ENCODE measurements around the gene ABCA2.
A peak's percentile ranks its signal among the peaks of the same experiment; 100 is the strongest.

The ABCA2 gene

GRCh38 chr9:136960212-136960937 lies 67.7 kb downstream of the ABCA2 start:
- no peaks in the 10 kb centered on the region for H3K79me2 ChIP-seq (ENCODE audit: insufficient read depth, low read depth)
- H4K20me1 ChIP-seq (ENCODE audit: insufficient read depth) = no peaks in the 10 kb centered on the region
- no peak overlapping the region for H3K9ac ChIP-seq
- H3K4me2 ChIP-seq = peak overlapping the region; percentile 25; the same call in 1 of the 2 replicates
- H3K36me3 ChIP-seq (ENCODE audit: insufficient read depth) = no peaks in the 10 kb centered on the region
- no peak overlapping the region for H3K27ac ChIP-seq
- H2AFZ ChIP-seq (ENCODE audit: low read depth) = no peak overlapping the region
- H3K27me3 ChIP-seq (ENCODE audit: insufficient read depth, low read depth) = no peaks in the 10 kb centered on the region; the same call in 1 of the 2 replicates
- no peak for TF ChIP-seq CTCF (conservative IDR thresholded peaks at IDR 0.05; ENCODE audit: low read depth, low read length)
- H3K4me3 ChIP-seq (IDR thresholded peaks at IDR 0.05; ENCODE audit: insufficient read depth, low read depth, low read length) = no peak overlapping the region
- H3K4me1 ChIP-seq (ENCODE audit: low read depth, poor library complexity, severe bottlenecking) = peaks cover 31% of the 10 kb centered on the region

- no peak overlapping the region for H3K27ac ChIP-seq
- H3K4me3 ChIP-seq (IDR thresholded peaks at IDR 0.05; ENCODE audit: insufficient read depth, low read depth, low read length) = no peak overlapping the region
- peaks cover 7% of the 10 kb centered on the region; the same call in 1 of the 2 replicates for H3K27me3 ChIP-seq (ENCODE audit: insufficient read depth, low read depth)
- H3K79me2 ChIP-seq (ENCODE audit: insufficient read depth, low read depth) = no peaks in the 10 kb centered on the region
- H3K4me2 ChIP-seq = no peak overlapping the region
- H3K36me3 ChIP-seq (ENCODE audit: insufficient read depth) = no peaks in the 10 kb centered on the region
- H3K4me1 ChIP-seq (ENCODE audit: low read depth, poor library complexity, severe bottlenecking) = peaks cover 24% of the 10 kb centered on the region
- H2AFZ ChIP-seq (ENCODE audit: low read depth) = no peak overlapping the region
- H3K9ac ChIP-seq = no peak overlapping the region
- no peak for TF ChIP-seq CTCF (conservative IDR thresholded peaks at IDR 0.05; ENCODE audit: low read depth, low read length)
- no peaks in the 10 kb centered on the region for H4K20me1 ChIP-seq (ENCODE audit: insufficient read depth)
Observed at GRCh38 chr9:136958898-136959850, 68.9 kb downstream of the ABCA2 start.

- Histone ChIP-seq H3K9ac (no peak overlapping the region), H3K36me3 (ENCODE audit: insufficient read depth) (no peaks in the 10 kb centered on the region), H3K4me3 (IDR thresholded peaks at IDR 0.05; ENCODE audit: insufficient read depth, low read depth, low read length) (no peak overlapping the region), H4K20me1 (ENCODE audit: insufficient read depth) (no peaks in the 10 kb centered on the region), H2AFZ (ENCODE audit: low read depth) (no peak overlapping the region), H3K27ac (no peak overlapping the region), H3K27me3 (ENCODE audit: insufficient read depth, low read depth) (peaks cover 7% of the 10 kb centered on the region; the same call in 1 of the 2 replicates), H3K4me1 (ENCODE audit: low read depth, poor library complexity, severe bottlenecking) (peaks cover 22% of the 10 kb centered on the region), H3K4me2 (no peak overlapping the region), H3K79me2 (ENCODE audit: insufficient read depth, low read depth) (no peaks in the 10 kb centered on the region)
- no peak for TF ChIP-seq CTCF (conservative IDR thresholded peaks at IDR 0.05; ENCODE audit: low read depth, low read length)
Observed at GRCh38 chr9:136958473-136958872, 69.6 kb downstream of the ABCA2 start.

- Histone ChIP-seq H3K36me3 (ENCODE audit: insufficient read depth) (no peaks in the 10 kb centered on the region), H2AFZ (ENCODE audit: low read depth) (no peak overlapping the region), H3K4me2 (no peak overlapping the region), H4K20me1 (ENCODE audit: insufficient read depth) (no peaks in the 10 kb centered on the region), H3K79me2 (ENCODE audit: insufficient read depth, low read depth) (no peaks in the 10 kb centered on the region), H3K27me3 (ENCODE audit: insufficient read depth, low read depth) (peaks cover 7% of the 10 kb centered on the region; the same call in 1 of the 2 replicates), H3K9ac (no peak overlapping the region), H3K27ac (no peak overlapping the region), H3K4me3 (IDR thresholded peaks at IDR 0.05; ENCODE audit: insufficient read depth, low read depth, low read length) (no peak overlapping the region), H3K4me1 (ENCODE audit: low read depth, poor library complexity, severe bottlenecking) (peaks cover 21% of the 10 kb centered on the region)
- TF ChIP-seq CTCF (conservative IDR thresholded peaks at IDR 0.05; ENCODE audit: low read depth, low read length) = no peak
Observed at GRCh38 chr9:136957901-136958300, 70.1 kb downstream of the ABCA2 start.

Measured in KMS-11 (cell line).